Forelimb muscle (tissue), 1 donor: Measurements from ENCODE around the gene RFK. TPM values are rescaled to one million over a fixed set of nuclear protein-coding genes. Genes with fewer than 3 reads are reported as not detected.
A peak's percentile ranks its signal among the peaks of the same experiment; 100 is the strongest.
"Not testable (repeated sequence)": the region's sequence is repeated elsewhere in the genome, so short reads cannot be mapped to it uniquely, and the experiment has no call there.

Source experiments
- DNase-seq: peaks from one replicate; pipeline ENCODE4 v3.0.0-alpha.2; 2013; ENCODE audit warnings: low read depth
- polyA plus RNA-seq: library from polyadenylated mRNA; unstranded; fragments of 120-200 nt; gene quantifications from one replicate; pipeline ENCODE4 v1.2.1, GENCODE V29; 2013; ENCODE audit not compliant: insufficient read length

The RFK gene
- polyA plus RNA-seq, result 12.9 TPM

DNA sequence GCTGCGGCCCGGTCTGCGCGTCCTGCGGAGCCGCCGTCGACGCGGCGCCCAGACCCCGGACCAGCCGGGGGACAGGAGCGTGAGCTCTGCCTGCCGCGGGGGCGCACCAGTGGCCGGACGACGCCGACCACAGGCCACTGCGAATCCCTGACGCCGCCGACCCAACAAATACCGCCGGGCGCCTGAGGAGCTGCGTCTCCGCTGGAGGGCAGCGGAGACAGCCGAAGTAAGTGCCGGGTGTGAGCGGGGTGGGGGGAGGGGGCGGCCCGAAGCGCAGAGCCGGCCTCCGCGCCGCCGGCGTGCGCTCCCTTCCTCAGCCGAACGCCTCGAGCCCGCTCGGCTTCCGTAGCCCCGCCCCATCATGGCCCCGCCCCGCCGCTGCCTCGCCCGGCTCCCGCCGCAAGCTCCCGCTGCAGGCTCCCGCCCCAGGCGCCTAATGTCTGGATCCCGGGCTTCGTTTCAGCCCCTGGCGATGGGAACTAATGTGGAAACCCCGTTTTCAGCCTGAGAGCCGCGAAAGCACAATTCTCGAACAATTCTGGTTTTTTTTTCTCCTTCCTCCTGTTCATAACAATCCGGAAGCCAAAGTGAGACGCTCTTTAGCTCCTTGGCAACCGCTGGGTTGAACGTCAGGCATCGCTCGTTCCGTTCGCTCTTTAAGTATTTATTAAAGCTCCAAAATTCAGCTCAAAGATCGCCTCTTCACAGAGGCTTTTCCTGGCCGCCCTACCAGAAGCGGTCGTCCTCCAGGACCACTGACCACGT, at the start of gene RFK:
Gene RFK (minus strand): TSS at position 232 of the 765 bp plus-strand sequence. CDS start 255 bp downstream, outside the sequence.
- peak; percentile 78 for DNase-seq

DNA sequence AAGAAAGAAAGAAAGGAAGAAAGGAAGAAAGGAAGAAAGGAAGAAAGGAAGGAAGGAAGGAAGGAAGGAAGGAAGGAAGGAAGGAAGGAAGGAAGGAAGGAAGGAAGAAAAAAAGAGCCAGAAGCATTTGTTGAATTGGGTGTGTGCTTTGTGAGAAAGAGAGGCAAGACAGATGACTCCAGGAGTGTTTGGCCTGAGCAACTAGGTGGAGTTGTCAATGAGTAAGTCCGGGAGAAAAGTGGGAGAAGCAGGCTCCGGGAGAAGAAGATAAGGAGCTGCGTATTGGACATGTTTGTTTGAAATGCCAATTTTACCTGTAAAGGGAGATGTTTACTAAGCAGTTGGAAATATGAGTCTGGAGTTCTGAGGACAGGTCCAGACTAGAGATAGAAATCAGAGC, 49.7 kb upstream of the RFK start:
- no peak for DNase-seq

DNA sequence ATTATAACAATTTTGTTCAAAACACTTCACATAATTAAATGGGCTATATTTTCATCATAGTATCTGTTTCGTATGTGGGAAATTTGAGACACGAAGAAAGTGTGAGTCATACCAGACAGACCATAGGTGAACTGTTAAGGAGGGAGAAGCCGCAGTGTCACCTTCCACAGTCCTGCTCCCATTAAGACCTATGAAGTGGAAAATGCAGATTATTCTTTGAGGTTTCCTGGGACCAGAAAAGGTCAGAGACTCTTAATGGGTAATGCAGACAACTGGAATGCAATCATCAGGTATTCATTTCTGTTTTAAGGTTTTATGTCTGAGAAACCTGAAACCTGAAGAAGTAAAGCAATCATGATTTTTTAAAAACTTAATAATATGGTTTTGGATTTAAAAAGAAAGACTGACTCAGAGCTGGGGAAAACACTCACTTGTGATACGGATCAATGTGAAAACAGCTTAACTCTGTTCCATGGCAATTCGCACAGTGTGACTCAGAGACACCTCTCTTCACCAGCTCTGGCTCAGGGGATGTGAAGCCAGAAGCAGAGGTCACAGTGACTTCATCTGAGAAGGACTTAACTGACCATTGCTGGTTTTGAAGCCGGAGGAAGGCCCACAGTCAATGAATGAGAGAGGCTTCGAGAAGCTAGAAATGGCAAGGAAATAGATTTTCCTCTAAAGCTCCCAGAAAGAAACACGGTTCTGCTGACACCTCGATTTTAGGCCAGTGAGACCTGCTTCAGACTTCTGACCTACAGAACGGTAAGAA, 47.5 kb upstream of the RFK start:
- DNase-seq, result no peak

DNA sequence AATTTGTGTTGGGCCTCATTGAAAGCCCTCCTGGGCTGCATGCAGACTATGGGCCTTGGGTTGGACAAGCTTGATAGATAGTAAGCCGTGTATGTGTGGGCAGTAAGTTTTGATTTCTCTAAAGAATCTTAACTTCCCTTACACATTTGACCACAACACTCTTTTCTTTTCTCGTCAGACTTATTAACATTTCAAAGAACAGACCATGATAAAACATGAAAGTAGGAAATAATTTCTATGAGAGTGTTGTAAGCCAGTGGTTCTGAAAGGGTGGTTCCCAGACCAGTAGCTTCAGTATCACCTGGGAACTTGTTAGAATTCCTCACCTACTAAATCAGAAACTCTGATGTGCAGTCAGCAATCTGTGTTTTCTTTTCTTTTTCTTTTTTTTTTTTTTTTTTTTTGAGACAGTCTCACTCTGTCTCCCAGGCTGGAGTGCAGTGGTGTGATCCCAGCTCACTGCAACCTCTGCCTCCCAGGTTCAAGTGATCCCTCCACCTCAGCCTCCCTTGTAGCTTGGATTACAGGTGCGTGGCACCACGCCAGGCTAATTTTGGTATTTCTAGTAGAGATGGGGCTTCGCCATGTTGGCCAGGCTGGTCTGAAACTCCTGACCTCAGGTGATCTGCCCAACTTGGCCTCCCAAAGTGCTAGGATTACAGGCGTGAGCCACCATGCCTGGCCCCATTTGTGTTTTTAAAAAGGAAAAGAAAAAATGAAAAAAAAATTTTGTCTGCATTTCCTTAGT, 44.8 kb upstream of the RFK start:
- no peak for DNase-seq

DNA sequence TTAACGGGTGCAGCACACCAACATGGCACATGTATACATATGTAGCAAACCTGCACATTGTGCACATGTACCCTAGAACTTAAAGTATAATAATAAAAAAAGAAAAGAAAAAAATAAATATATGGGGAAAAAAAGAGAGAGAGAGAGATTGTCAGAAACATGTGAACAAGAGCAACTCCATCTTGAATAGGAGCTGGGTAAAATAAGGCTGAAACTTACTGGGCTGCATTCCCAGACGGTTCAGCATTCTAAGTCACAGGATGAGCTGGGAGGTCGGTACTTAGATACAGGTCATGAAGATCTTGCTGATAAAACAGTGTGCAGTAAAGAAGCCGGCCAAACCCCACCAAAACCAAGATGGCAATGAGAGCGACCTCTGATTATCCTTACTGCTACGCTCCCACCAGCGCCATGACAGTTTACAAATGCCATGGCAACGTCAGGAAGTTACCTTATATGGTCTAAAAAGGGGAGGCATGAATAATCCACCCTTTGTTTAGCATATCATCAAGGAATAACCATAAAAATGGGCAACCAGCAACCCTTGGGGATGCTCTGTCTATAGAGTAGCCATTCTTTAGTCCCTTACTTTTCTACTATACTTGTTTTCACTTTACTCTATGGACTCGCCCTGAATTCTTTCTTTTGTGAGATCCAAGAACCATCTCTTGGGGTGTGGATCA, 42.9 kb upstream of the RFK start:
- not testable (repeated sequence) for DNase-seq

DNA sequence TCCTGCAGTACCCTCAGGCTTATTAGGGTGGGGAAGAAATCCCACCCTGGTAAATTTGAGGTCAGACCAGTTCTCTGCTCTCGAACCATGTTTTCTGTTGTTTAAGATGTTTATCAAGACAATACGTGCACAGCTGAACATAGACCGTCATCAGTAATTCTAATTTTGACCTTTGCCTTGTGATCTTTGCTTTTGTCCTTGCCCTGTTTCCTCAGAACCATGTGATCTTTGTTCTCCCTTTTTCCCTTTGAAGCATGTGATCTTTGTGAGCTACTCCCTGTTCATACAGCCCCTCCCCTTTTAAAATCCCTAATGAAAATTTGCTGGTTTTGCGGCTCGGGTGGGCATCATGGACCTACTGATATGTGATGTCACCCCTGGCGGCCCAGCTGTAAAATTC, 40.7 kb upstream of the RFK start:
- not testable (repeated sequence) for DNase-seq

DNA sequence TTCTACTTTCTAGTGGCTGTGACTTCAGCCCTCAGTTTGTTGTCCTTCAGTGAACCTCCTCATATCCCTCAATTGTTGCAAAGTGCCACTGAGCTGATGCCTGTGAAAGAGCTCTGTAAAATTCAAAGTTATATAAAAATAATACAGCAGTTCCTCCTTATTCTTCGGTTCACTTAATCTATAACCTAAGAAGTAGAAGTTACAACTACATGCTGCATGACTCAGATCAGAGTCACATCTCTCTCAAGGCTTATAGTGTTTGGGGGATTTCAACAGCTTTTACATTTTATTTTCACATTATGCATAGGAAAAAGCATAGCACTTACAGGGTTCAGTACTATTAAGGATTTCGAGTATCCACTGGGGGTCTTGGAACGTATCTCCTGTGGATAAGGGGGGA, 39.6 kb upstream of the RFK start:
- no peak for DNase-seq

DNA sequence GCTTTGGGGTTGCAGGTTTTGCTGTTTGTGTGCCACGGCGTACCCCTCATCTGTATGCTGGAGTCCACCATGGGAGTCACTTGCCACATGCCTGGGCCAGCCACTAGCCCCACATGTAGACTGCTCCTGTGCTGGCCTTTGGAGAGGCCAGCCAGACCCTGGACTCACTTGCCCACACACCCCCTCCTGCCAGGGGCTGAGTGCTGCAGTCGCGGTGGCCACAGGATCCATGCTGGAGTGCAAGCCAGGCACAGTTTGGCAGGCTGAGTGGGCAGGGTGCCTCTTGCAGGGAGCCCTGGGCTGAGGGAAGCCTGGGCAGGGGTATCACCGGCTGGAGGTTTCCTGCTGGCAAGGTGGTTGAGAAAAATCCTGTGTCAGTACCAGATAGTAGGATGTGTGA, 39.2 kb upstream of the RFK start:
- DNase-seq, result no peak

DNA sequence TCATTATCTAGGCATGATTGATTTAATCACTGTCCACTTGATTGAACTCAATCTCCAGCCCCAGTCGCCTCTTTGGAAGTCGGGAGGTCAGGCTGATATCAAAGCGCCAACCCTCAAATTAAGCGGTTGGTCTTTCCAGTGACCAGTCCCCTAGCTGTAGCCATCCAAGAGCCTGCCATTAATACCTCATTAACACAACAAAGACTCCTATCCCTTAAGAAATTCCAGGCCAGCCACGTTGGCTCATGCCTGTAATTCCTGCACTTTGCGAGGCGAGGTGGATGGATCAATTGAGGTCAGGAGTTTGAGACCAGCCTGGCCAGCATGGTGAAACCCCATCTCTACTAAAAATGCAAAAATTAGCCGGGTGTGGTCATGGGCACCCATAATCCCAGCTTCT, 37.4 kb upstream of the RFK start:
- DNase-seq, result no peak

DNA sequence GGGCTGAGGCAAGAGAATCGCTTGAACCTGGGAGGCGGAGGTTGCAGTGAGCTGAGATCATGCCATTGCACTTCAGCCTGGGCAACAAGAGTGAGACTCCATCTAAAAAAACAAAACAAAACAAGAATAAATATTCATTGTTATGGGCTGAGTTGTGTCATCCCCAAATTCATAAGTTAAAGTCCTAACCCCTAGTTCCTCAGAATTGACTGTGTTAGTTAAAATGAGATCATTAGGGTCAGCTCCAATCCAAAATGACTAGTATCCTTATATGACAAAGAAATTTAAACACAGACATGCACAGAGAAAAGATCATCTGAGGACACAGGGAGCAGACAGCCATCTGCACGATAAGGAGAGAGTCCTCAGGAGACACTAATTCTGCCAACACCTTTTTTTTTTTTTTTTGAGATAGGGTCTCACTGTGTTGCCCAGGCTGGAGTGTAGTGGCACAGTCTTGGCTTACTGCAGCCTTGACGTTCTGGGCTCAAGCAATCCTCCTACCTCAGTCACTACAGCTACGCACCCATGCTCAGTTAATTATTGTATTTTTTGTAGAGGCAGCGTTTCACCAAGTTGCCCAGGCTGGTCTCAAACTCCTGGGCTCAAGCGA, 32.7 kb upstream of the RFK start:
- DNase-seq, result no peak

DNA sequence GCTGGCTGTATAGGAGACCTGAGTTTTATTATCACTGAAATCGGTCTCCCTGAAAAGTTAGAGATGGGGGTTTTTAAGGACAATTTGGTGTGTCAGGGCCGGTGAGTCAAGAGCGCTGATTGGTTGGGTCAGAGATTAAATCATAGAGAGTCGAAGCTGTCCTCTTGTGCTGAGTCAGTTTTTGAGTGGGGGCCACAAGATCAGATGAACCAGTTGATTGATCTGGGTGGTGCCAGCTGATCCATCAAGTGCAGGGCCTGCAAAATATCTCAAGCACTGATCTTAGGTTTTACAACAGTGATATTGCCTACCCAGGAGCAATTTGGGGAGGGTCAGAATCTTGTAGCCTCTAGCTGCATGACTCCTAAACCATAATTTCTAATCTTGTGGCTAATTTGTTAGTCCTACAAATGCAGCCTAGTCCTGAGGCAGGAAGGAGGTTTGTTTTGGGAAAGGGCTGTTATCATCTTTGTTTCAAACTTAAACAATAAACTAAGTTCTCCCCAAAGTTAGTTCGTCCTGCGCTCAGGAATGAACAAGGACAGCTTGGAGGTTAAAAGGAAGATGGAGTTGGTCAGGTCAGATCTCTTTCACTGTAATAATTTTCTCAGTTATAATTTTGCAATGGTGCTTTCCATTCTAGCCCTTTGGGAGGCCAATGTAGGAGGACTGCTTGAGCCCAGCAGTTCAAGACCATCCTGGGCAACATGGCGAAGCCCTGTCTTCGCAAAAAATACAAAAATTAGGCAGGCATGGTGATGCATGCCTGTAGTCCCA, 31.6 kb upstream of the RFK start:
- DNase-seq, result no peak

DNA sequence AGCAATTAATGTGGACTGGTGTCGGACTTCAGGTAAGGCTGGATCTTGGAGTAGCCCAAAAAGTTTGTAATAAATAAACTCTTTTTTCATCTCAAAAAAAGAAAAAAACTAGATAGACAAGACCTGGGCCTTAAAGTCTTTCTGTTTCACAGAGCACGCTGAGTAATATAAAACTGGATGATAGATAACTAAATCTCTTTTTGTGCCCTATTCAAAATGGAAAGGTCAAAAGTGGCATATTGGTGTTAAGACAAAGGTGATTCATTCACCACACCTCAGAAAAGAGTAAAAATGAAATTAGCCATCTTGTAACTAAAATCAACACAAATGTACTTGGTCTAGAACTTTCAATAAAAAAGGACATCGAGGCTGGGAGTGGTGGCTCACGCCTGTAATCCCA, 30.3 kb upstream of the RFK start:
- no peak for DNase-seq

DNA sequence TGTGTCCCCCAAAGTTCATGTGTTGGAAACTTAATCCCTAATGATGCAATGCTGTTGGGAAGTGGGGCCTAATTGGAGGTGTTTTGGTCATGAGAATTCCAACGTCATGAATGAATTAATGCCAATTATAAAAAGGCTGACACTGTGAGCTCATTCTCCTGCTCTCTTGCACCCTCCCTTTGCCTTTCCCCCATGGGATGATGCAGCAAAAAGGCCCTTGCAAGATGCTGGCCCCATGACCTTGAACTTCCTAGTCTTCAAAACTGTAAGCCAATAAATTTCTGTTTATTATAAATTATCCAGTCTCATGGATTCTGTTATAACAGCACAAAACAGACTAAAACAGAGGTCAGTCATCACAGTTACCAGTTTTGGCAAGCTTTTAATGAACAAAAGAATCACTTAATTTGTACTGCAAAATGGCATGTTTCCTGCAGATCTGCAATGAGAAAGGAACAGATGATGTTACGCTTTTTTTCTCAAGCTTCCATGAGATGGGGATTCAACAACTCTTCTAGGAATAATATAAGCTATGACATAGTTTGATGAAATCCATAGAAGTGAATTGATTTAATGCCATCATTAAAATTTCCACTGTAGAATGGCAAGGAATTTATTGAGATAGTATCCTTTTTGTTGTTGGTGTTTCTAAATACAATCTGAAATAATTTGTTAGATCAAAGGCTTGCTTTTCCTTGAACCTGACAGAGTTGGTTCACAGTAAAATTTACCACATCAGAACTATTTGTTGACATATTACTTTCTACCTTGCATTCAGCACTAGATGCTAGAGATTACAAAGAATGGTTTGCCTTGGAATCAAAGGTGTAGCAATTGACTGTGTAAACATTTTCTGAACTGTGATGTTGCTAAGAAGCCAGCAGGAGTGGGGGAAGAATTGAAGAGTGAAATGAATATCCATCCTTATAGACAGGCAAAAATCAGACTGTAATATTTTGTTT, 29.3 kb upstream of the RFK start:
- no peak for DNase-seq

DNA sequence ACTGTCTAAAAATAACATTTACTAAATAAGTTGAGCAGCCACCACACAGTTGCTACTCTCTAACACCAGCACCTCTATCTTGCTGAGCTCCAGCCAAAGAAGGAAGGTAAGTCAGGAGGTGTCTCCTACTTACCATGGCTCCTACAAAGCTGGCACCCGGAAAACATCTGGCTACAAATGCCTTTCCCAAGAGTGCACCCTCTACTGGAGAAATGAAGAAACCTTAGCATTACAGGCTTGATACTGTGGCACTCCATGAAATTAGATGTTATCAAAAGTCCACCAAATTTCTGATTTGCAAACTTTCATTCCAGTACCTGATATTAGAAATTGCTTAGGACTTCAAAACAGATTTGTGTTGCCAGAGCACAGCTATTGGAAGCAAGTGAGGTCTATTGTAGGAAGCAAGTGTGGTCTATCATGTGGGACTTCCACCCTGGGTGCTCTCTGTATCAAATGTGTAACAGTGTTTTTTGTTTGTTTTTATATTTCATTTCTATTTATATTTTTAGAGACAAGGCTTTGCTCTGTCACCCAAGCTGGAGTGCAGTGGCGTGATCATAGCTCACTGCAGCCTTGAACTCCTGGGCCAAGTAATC, 25.7 kb upstream of the RFK start:
- DNase-seq, result no peak

DNA sequence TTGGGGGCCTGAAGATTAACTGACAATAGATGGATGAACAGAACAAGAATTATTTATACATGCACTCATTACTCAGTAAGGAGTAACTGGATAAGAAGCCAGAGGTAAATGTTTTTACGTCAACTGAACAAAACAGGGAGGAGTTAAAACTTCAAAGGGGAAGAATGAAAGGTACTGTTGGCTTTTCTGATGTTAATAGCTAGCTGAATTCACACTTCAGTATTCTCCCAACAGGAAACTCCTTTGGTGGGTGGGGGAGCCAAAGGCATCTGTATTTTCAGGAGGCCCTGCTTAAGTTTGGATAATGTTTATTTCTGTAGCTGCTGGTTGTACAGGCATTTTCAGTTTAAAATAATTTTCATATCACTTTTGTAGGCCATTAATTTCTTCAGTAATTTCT, 23.2 kb upstream of the RFK start:
- no peak for DNase-seq

DNA sequence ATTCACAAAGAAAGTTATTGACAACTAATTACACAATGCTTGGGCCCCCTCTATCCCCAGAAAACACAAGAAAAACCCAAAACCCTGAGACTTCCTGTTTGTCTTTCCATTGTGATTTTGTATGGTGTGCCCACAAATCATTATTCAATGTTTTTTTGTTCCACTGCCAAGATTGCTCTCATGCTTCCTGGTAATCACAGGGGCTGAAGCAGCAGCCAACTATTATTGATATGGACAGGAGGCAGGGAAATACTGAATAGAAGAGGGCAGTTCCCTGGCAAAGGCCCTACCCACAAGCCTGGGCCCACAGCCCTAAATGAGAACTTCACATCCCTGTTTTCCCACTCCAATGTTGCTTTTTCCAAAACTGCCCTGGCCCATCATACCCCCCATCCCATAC, 21.5 kb upstream of the RFK start:
- no peak for DNase-seq

DNA sequence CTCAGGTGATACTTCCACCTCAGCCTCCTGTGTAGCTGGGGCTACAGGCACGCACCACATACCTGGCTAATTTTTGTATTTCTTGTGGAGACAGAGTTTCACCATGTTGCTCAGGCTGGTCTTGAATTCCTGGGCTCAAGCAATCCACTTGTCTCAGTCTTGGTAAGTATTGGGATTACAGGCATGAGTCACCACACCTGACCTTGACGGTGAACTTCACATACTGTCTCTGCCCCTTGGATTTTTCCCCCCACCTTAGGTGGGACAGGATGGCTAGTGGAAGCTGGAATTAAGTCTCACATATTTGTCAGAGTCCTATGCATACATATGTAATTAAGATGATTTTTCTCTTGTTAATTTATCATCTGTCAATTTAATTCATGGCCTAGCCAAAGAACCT, 20.9 kb upstream of the RFK start:
- DNase-seq, result no peak

DNA sequence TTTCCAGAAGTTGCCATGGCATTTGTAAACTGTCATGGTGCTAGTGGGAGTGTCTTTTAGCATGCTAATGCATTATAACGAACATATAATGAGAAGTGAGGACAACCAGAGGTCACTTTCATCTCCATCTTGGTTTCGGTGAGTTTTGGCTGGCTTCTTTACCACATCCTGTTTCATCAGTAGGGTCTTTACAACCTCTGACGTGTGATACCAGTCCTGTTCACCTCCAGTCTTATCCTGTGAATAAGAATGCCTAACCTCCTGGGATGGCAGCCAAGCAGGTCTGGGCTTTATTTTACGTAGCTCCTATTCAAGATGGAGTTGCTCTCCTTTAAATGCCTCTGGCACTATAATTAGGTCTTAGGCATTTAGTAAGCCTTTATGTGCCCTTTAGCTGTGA, 20.4 kb upstream of the RFK start:
- no peak for DNase-seq

DNA sequence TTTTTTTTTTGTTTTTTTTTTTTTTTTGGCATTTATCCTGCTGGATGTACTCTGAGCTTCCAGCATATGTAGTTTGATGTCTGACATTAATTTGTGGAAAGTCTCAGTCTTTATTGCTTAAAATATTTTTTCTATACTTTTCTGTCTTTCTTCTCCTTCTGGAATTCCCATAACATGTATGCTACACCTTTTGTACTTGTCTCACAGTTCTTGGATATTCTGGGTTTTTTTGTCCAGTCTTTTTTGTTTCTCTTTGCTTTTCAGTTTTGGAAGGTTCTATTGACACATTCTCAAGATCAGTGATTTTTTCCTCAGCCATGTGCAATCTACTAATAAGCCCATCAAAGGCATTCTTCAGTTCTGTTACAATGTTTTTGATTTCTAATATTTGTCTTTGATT, 19.4 kb upstream of the RFK start:
- no peak for DNase-seq
